GM12878 (cell line): ENCODE measurements around the gene ZNF621. TPM values are rescaled to one million over a fixed set of nuclear protein-coding genes. Genes with fewer than 3 reads are reported as not detected.

Source experiments
- ATAC-seq: fragments of 200-7000 bp; cut with Tn5 transposase; 3 replicates; pipeline ENCODE4 v1.9.1; 2020; ENCODE audit warnings: mild to moderate bottlenecking, moderate library complexity
- BruUV-seq: library from RNA; stranded (reverse); fragments of 400-500 nt; replicated peaks from 2 replicates; lab custom pipeline; 2021; lab: Mats Ljungman, UMichigan
- CTCF ChIA-PET: fragments of 300-600 bp; sonication (Branson Sonifier 250); formaldehyde crosslinking; extraction: SDS; loops from one replicate; lab custom pipeline; 2021; ENCODE audit warnings: inconsistent platforms; lab: Yijun Ruan, JAX
- POLR2A ChIA-PET: fragments of 350-600 bp; formaldehyde crosslinking; extraction: SDS; loops from one replicate; lab custom pipeline; 2021; ENCODE audit warnings: inconsistent platforms; lab: Charles Lee
- RAD21 ChIA-PET: fragments of 300-600 bp; sonication (Branson Sonifier 250); formaldehyde crosslinking; loops from one replicate; lab custom pipeline; 2023; ENCODE audit warnings: antibody characterized with exemption; ENCODE audit not compliant: unreplicated experiment; lab: Charles Lee
- SMC1A ChIA-PET: fragments of 300-600 bp; sonication (Branson Sonifier 250); formaldehyde crosslinking; loops from one replicate; lab custom pipeline; 2023; ENCODE audit not compliant: unreplicated experiment, uncharacterized antibody; lab: Charles Lee
- DNase-seq: peaks from one replicate; pipeline ENCODE4 v3.0.0-alpha.2; 2011; ENCODE audit warnings: low read depth, low spot score
- FAIRE-seq: peaks from 3 replicates; lab custom pipeline; 2011; peaks lifted over from hg19 to GRCh38; lab: Jason Lieb, UNC
- H2AFZ ChIP-seq: 2 replicates; pipeline ENCODE4 v1.6.0; 2011; ENCODE audit warnings: low read depth, low read length, control low read depth; ENCODE audit not compliant: control insufficient read depth
- H3K27ac ChIP-seq: 2 replicates; pipeline ENCODE4 v1.5.1; 2011; ENCODE audit warnings: control low read depth; ENCODE audit not compliant: control insufficient read depth, insufficient read depth
- H3K27me3 ChIP-seq, 2 experiments: replicated peaks in 1 of 2; 2 replicates each; pipeline versions ENCODE4 v1.6.0 to v1.6.1; 2011; ENCODE audit warnings: low read length in 1 of 2; ENCODE audit not compliant: control insufficient read depth in 2 of 2, insufficient read depth in 2 of 2
- H3K36me3 ChIP-seq, 2 experiments: 2 replicates each; pipeline ENCODE4 v1.5.1; 2011; ENCODE audit warnings: low read length in 1 of 2; ENCODE audit not compliant: control insufficient read depth in 2 of 2, insufficient read depth in 2 of 2
- H3K4me1 ChIP-seq: 2 replicates; pipeline ENCODE4 v1.6.1; 2011; ENCODE audit warnings: mild to moderate bottlenecking, low read length, moderate library complexity, mixed read lengths; ENCODE audit not compliant: control insufficient read depth, insufficient read depth
- H3K4me2 ChIP-seq: 2 replicates; pipeline ENCODE4 v1.6.0; 2011; ENCODE audit warnings: control low read depth; ENCODE audit not compliant: control insufficient read depth, insufficient read depth
- H3K4me3 ChIP-seq: fragments of 200-600 bp; sonication (generic); 2 replicates; pipeline ENCODE4 v1.5.1; 2016
- H3K79me2 ChIP-seq: 2 replicates; pipeline ENCODE4 v1.6.0; 2011; ENCODE audit warnings: low read length; ENCODE audit not compliant: control insufficient read depth, insufficient read depth
- H3K9ac ChIP-seq: 2 replicates; pipeline ENCODE4 v1.8.0; 2011; ENCODE audit warnings: low read length, control low read depth, mixed read lengths; ENCODE audit not compliant: control insufficient read depth, insufficient read depth
- H3K9me3 ChIP-seq: replicated peaks from 3 replicates; pipeline ENCODE4 v1.5.1; 2011; ENCODE audit warnings: mild to moderate bottlenecking, low read length; ENCODE audit not compliant: control insufficient read depth, insufficient read depth
- H4K20me1 ChIP-seq: 2 replicates; pipeline ENCODE4 v1.6.0; 2011; ENCODE audit not compliant: control insufficient read depth, insufficient read depth
- CEBPB ChIP-seq, 2 experiments: fragments of 150-350 bp in 1 of 2; IDR thresholded peaks; 2 replicates each; pipeline ENCODE4 v1.6.1; 2012 to 2014; ENCODE audit warnings: low read depth in 2 of 2, low read length in 2 of 2, borderline replicate concordance in 1 of 2, inconsistent platforms in 1 of 2
- DPF2 ChIP-seq: fragments of 450-650 bp; IDR thresholded peaks from 2 replicates; pipeline ENCODE4 v1.6.1; 2017; ENCODE audit warnings: mild to moderate bottlenecking
- EED ChIP-seq: sonication (generic); IDR thresholded peaks from 2 replicates; pipeline ENCODE4 v1.6.1; 2016; ENCODE audit warnings: antibody characterized with exemption, low read depth
- IRF4 ChIP-seq: IDR thresholded peaks from 2 replicates; pipeline ENCODE4 v1.6.1; 2011; ENCODE audit warnings: low read depth, low read length
- NRF1 ChIP-seq: conservative IDR thresholded peaks from 2 replicates; pipeline ENCODE4 v1.6.1; 2011; ENCODE audit warnings: mild to moderate bottlenecking, low read depth, low read length, improper control_type of control experiment
- RAD21 ChIP-seq: IDR thresholded peaks from 2 replicates; pipeline ENCODE4 v1.6.1; 2011; ENCODE audit warnings: mild to moderate bottlenecking, low read depth, low read length, moderate library complexity; ENCODE audit not compliant: insufficient read depth
- SIX5 ChIP-seq: IDR thresholded peaks from 2 replicates; pipeline ENCODE4 v1.6.1; 2011; ENCODE audit warnings: mild to moderate bottlenecking, low read depth, low read length, moderate library complexity; ENCODE audit not compliant: severe bottlenecking
- SMAD5 ChIP-seq: IDR thresholded peaks from 2 replicates; pipeline ENCODE4 v1.6.1; 2016; ENCODE audit warnings: antibody characterized with exemption, low read depth
- SMARCA5 ChIP-seq: fragments of 450-650 bp; IDR thresholded peaks from 2 replicates; pipeline ENCODE4 v1.6.1; 2017; ENCODE audit warnings: mild to moderate bottlenecking
- STAT3 ChIP-seq: IDR thresholded peaks from 2 replicates; pipeline ENCODE4 v1.6.1; 2011; ENCODE audit warnings: low read depth, low read length, improper control_type of control experiment
- SUPT20H ChIP-seq: IDR thresholded peaks from 2 replicates; pipeline ENCODE4 v1.6.1; 2011; ENCODE audit warnings: low read depth, mild to moderate bottlenecking, low read length, moderate library complexity, borderline replicate concordance; ENCODE audit not compliant: control insufficient read depth
- TAF1 ChIP-seq: IDR thresholded peaks from 2 replicates; pipeline ENCODE4 v1.6.1; 2011; ENCODE audit warnings: mild to moderate bottlenecking, low read depth, low read length, borderline replicate concordance
- ZNF207 ChIP-seq: fragments of 450-650 bp; IDR thresholded peaks from 2 replicates; pipeline ENCODE4 v1.6.1; 2014; ENCODE audit warnings: antibody characterized with exemption, mild to moderate bottlenecking, borderline replicate concordance
- WGBS: methylation state at CpG from one replicate; pipeline ENCODE4 v1.1.6; 2016; ENCODE audit warnings: low lambda C conversion rate; ENCODE audit not compliant: insufficient replicate concordance, insufficient coverage; ENCODE audit errors: missing lambda C conversion rate; 5-methylcytosine and 5-hydroxymethylcytosine counted together
- in situ Hi-C: fragments of 300-500 bp; cut with MboI; formaldehyde crosslinking; loops from 9 replicates; pipeline ENCODE4 v1.14.3; 2018; ENCODE audit warnings: mixed read lengths
- intact Hi-C: fragments of 100-400 bp; cut with micrococcal nuclease; formaldehyde crosslinking; loops from one replicate; pipeline ENCODE4 v1.14.2; 2022; ENCODE audit not compliant: unreplicated experiment
- polyA plus RNA-seq, 11 experiments: library from polyadenylated mRNA; depleted of rRNA in 4 of 11; unstranded in 6 of 11; stranded (reverse) in 5 of 11; fragments of >200 nt; fragmentation: Nextera tagmentation in 4 of 11; fragmentation: Illumina TruSeq in 1 of 11; extraction: Ambion mirVana in 4 of 11; extraction: Trizol in 1 of 11; gene quantifications; 1 replicate in 1 of 11; 2 replicates in 10 of 11; pipeline versions ENCODE4 v1.2.1 to v1.2.3, GENCODE V29; 2011 to 2016; ENCODE audit warnings: inconsistent platforms in 2 of 11, missing spikeins in 2 of 11, low read depth in 1 of 11
- total RNA-seq, 4 experiments: library from RNA; depleted of rRNA in 3 of 4; stranded (reverse); fragments of >200 nt in 3 of 4; fragmentation: Illumina TruSeq in 1 of 4; extraction: Trizol in 1 of 4; gene quantifications; 2 replicates each; pipeline versions ENCODE4 v1.2.1 to v1.2.3, GENCODE V29; 2013 to 2021
- TF ChIP-seq, protein P1 (sequence below): fragments of 450-650 bp; IDR thresholded peaks from 2 replicates; pipeline ENCODE4 v1.6.1; 2017; ENCODE audit warnings: mild to moderate bottlenecking, low read depth, inconsistent platforms; ENCODE audit not compliant: poor library complexity, severe bottlenecking
- TF ChIP-seq, protein P2 (sequence below): fragments of 450-650 bp; IDR thresholded peaks from 2 replicates; pipeline ENCODE4 v1.6.1; 2018; ENCODE audit warnings: mild to moderate bottlenecking, low read depth, moderate library complexity; ENCODE audit not compliant: partially characterized antibody

Gene ZNF621
- total and polyA plus RNA-seq, 10 of the 15 experiments (the other 5 are each of a cell fraction or from before 2014, with no cell fraction given), result 2.9 to 26.3 (median 11.9) TPM

GRCh38 chr3:40504636-40505430, 19.9 kb upstream of the ZNF621 start (continued):
- TF ChIP-seq, protein P1, sequence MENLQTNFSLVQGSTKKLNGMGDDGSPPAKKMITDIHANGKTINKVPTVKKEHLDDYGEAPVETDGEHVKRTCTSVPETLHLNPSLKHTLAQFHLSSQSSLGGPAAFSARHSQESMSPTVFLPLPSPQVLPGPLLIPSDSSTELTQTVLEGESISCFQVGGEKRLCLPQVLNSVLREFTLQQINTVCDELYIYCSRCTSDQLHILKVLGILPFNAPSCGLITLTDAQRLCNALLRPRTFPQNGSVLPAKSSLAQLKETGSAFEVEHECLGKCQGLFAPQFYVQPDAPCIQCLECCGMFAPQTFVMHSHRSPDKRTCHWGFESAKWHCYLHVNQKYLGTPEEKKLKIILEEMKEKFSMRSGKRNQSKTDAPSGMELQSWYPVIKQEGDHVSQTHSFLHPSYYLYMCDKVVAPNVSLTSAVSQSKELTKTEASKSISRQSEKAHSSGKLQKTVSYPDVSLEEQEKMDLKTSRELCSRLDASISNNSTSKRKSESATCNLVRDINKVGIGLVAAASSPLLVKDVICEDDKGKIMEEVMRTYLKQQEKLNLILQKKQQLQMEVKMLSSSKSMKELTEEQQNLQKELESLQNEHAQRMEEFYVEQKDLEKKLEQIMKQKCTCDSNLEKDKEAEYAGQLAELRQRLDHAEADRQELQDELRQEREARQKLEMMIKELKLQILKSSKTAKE, result no peak
- no peak for TF ChIP-seq CEBPB (IDR thresholded peaks at IDR 0.05; ENCODE audit: borderline replicate concordance in 1 of 2, low read depth in 2 of 2, low read length in 2 of 2)
- no peak for TF ChIP-seq NRF1

- RAD21 ChIA-PET, result interaction anchor here (1.0 kb wide), 2 partner anchors 19 to 29 kb away, joined by 3 read pairs; partner anchors contain the start of genes ZNF619 and ZNF621
- in situ Hi-C loops (no loop called here), intact Hi-C loops (no loop called here)
- H3K79me2 ChIP-seq, result no peaks in the 10 kb centered on the region
- SMC1A ChIA-PET, result interaction anchor here (1.0 to 2.1 kb wide), 6 partner anchors 9 to 764 kb away, joined by 3 to 11 read pairs (median 4); no protein-coding TSS in a partner anchor
- peak; percentile 95 for ATAC-seq
- no TSS peak for BruUV-seq
- peak within 1 kb of the TSS; percentile 53; the same call in 1 of the 2 replicates for H3K27ac ChIP-seq
- no peaks in the 10 kb centered on the region for H3K36me3 ChIP-seq
- H3K4me1 ChIP-seq, result peaks cover 5% of the 10 kb centered on the region; the same call in 1 of the 2 replicates
- 22% methylated on average over 41 of the region's 44 CpGs for WGBS
- H3K4me3 ChIP-seq, result peak within 1 kb of the TSS; percentile 75
- H3K9me3 ChIP-seq, result no peaks in the 10 kb centered on the region
- H2AFZ ChIP-seq, result peak within 1 kb of the TSS; percentile 94
- H3K9ac ChIP-seq, result peak within 1 kb of the TSS; percentile 71
- DNase-seq, result no peak
- POLR2A ChIA-PET, result interaction anchor here (0.8 to 3.1 kb wide), 4 partner anchors 19 to 52 kb away, joined by 4 to 12 read pairs (median 4); partner anchors contain the start of genes RPL14 and ZNF621
- H4K20me1 ChIP-seq, result no peaks in the 10 kb centered on the region
- H3K4me2 ChIP-seq, result peak within 1 kb of the TSS; percentile 77
- H3K27me3 ChIP-seq, result no peaks in the 10 kb centered on the region
- peak; percentile 62 for FAIRE-seq
- CTCF ChIA-PET, result interaction anchor here (1.1 to 2.4 kb wide), 7 partner anchors 10 to 314 kb away, joined by 3 to 18 read pairs (median 5); partner anchors contain the start of genes ZNF619 and ZNF621
- TF ChIP-seq SMAD5 (no peak), SUPT20H (no peak), SIX5 (no peak), EED (peak; percentile 45; the same call in 1 of the 2 replicates), SMARCA5 (peak; percentile 77; the same call in 1 of the 2 replicates), DPF2 (peak; percentile 26; the same call in 1 of the 2 replicates), RAD21 (0 out of 2 replicates have a peak, but pooled peaks have one; percentile 2), ZNF207 (no peak), IRF4 (no peak), TAF1 (no peak), STAT3 (no peak)
- TF ChIP-seq, protein P2, sequence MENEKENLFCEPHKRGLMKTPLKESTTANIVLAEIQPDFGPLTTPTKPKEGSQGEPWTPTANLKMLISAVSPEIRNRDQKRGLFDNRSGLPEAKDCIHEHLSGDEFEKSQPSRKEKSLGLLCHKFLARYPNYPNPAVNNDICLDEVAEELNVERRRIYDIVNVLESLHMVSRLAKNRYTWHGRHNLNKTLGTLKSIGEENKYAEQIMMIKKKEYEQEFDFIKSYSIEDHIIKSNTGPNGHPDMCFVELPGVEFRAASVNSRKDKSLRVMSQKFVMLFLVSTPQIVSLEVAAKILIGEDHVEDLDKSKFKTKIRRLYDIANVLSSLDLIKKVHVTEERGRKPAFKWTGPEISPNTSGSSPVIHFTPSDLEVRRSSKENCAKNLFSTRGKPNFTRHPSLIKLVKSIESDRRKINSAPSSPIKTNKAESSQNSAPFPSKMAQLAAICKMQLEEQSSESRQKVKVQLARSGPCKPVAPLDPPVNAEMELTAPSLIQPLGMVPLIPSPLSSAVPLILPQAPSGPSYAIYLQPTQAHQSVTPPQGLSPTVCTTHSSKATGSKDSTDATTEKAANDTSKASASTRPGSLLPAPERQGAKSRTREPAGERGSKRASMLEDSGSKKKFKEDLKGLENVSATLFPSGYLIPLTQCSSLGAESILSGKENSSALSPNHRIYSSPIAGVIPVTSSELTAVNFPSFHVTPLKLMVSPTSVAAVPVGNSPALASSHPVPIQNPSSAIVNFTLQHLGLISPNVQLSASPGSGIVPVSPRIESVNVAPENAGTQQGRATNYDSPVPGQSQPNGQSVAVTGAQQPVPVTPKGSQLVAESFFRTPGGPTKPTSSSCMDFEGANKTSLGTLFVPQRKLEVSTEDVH, result no peak
Observed at GRCh38 chr3:40505599-40506462, 18.9 kb upstream of the ZNF621 start, which contains the start of gene ZNF620. ZNF620 (plus strand) TSS chr3:40506039; CDS start chr3:40506353, 314 bp downstream.
